ENCODE results near the gene DUSP6. TPM values are rescaled to one million over a fixed set of nuclear protein-coding genes. Genes with fewer than 3 reads are reported as not detected.
A peak's percentile ranks its signal among the peaks of the same experiment; 100 is the strongest.

DUSP6 gene
- total and polyA plus RNA-seq, 2 of the 13 experiments (the other 11 are each of a cell fraction or from before 2014, with no cell fraction given): 40.9 to 161 TPM

GRCh38 chr12:89352492-89353187 is at the start of gene DUSP6 (continued):
- TF ChIP-seq HES4 (CRISPR knock-in tag; IDR thresholded peaks at IDR 0.05; ENCODE audit: borderline replicate concordance) (no peak), MED8 (CRISPR knock-in tag; IDR thresholded peaks at IDR 0.05; ENCODE audit: insufficient replicate concordance) (peak; percentile 98), TOE1 (CRISPR knock-in tag; IDR thresholded peaks at IDR 0.05) (no peak), NR1H2 (CRISPR knock-in tag; IDR thresholded peaks at IDR 0.05; ENCODE audit: borderline replicate concordance, low read depth) (no peak), FOXK2 (IDR thresholded peaks at IDR 0.05) (peak; percentile 93), HNRNPLL (IDR thresholded peaks at IDR 0.05; ENCODE audit: low read depth, low read length, poor library complexity, severe bottlenecking) (peak; percentile 93), ZNF766 (CRISPR knock-in tag; IDR thresholded peaks at IDR 0.05; ENCODE audit: borderline replicate concordance) (peak; percentile 69; the same call in 1 of the 2 replicates), ELF4 (CRISPR knock-in tag; IDR thresholded peaks at IDR 0.05; ENCODE audit: borderline replicate concordance) (no peak), ZNF431 (CRISPR knock-in tag; IDR thresholded peaks at IDR 0.05; ENCODE audit: borderline replicate concordance, low read depth) (peak; percentile 96), BRD4 (CRISPR knock-in tag; IDR thresholded peaks at IDR 0.05) (peak; percentile 83; the same call in 1 of the 2 replicates), ZNF275 (CRISPR knock-in tag; IDR thresholded peaks at IDR 0.05; ENCODE audit: borderline replicate concordance) (no peak), RARA (CRISPR knock-in tag; IDR thresholded peaks at IDR 0.05) (peak; percentile 86), MYC (CRISPR knock-in tag; IDR thresholded peaks at IDR 0.05; ENCODE audit: borderline replicate concordance) (peak; percentile 78; the same call in 1 of the 2 replicates), TFE3 (CRISPR knock-in tag; IDR thresholded peaks at IDR 0.05) (peak; percentile 75), ZNF724P (CRISPR knock-in tag; IDR thresholded peaks at IDR 0.05; ENCODE audit: borderline replicate concordance) (peak; percentile 89; the same call in 1 of the 2 replicates), ZNF670 (CRISPR knock-in tag; IDR thresholded peaks at IDR 0.05; ENCODE audit: borderline replicate concordance) (no peak), ZNF557 (CRISPR knock-in tag; IDR thresholded peaks at IDR 0.05) (peak; percentile 76; the same call in 1 of the 2 replicates), ZNF800 (CRISPR knock-in tag; IDR thresholded peaks at IDR 0.05) (no peak), ZNF253 (CRISPR knock-in tag; IDR thresholded peaks at IDR 0.05; ENCODE audit: borderline replicate concordance) (peak; percentile 74; the same call in 1 of the 2 replicates), SOX6 (IDR thresholded peaks at IDR 0.05) (no peak), SOX6 (CRISPR knock-in tag; IDR thresholded peaks at IDR 0.05) (peak; percentile 94), SOX13 (IDR thresholded peaks at IDR 0.05) (peak; percentile 80), SOX13 (CRISPR knock-in tag; conservative IDR thresholded peaks at IDR 0.05 in 1 of 2, IDR thresholded peaks at IDR 0.05 in 1 of 2) (peak in 1 of 2 experiments; percentile 97; a peak in 2 of 4 replicates), ZNF30 (CRISPR knock-in tag; IDR thresholded peaks at IDR 0.05) (no peak)
- TF ChIP-seq, protein P1, sequence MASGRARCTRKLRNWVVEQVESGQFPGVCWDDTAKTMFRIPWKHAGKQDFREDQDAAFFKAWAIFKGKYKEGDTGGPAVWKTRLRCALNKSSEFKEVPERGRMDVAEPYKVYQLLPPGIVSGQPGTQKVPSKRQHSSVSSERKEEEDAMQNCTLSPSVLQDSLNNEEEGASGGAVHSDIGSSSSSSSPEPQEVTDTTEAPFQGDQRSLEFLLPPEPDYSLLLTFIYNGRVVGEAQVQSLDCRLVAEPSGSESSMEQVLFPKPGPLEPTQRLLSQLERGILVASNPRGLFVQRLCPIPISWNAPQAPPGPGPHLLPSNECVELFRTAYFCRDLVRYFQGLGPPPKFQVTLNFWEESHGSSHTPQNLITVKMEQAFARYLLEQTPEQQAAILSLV (CRISPR knock-in tag; IDR thresholded peaks at IDR 0.05; ENCODE audit: borderline replicate concordance): no peak
